Activated T-cell treated with anti-CD3 and anti-CD28 coated beads, Interleukin-2, amount 50 U/mL, for 48 hours (primary cell): ENCODE measurements around the gene LYAR.

Experiments
- DNase-seq, 2 experiments: peaks; one replicate each; pipeline ENCODE4 v3.0.0-alpha.2; 2020

The LYAR gene

DNA sequence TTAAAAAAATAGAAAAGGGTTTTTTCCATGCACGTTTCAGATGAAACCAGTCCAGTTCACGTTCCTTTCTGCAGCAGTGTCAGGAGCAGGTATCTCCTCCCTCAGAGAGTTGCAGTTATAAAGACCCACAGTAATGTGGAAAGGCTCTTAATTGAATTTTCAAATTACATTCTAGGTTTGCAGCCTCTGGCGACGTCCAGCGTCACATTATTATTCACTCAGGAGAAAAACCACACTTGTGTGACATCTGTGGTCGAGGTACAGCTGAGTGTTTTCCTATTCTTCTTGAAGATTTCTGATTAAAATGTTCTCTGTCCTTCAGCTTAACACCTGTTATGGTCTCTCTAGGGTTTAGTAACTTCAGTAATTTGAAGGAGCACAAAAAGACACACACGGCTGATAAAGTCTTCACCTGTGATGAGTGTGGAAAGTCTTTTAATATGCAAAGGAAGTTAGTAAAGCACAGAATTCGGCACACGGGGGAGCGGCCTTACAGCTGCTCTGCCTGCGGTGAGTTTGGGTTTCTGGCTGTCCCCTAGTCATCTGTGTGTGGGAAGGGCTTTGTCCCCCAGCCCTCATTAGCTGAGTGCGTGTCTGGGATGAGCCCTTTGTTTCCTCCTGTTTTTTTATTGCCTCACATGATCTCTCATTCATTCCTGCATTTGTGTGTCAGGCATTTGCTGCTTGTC lies 25.7 kb upstream of the LYAR start:
- DNase-seq, result no peak

DNA sequence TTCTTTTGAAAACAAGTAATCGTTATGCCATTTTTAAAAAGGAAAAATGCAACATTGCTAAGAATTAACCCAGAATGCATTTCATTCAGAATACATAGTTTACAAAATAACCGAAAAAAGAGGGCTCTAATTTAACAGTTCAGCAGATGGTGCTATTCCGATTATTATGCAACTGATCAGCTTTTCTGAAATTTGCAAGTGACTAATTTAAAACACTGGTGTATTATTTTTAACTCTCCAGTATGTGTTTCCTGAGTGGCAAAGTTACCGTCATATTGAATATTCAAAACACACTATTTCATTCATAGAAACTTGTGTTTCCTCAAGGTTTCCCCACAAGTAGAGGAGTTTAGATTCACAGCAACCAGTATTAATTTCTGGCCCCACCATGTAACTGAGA lies 21.2 kb upstream of the LYAR start:
- DNase-seq, result no peak

DNA sequence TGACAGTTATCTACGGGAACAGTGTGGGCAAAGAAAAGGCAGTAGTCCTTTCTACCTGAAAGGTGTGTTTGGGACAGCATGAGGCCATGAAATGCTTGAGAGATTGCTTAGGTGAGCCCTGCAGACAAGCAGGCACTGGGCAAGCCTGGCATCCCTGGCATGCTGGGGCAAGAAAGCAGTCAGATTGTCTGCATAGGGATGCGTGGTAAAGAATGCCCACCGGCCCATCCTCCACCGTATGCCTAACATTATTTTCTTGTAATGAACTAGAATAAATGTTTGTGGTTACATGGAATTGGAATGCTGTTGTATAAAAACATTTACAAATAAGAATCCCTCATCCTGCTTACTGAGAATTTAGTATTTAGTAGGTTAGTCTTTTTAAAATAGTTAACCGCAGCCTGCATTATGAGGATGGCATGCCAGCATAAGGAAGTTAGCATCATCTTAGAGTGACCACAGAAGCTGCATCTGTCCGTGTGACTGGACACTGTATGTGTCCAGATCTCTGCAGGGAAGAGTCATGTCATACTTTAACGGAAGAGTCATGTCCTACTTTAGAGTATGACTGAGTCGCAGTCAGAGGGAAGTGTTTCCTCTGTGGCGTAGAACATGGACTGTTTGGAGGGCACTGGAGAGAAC lies 19.0 kb upstream of the LYAR start:
- no peak for DNase-seq

DNA sequence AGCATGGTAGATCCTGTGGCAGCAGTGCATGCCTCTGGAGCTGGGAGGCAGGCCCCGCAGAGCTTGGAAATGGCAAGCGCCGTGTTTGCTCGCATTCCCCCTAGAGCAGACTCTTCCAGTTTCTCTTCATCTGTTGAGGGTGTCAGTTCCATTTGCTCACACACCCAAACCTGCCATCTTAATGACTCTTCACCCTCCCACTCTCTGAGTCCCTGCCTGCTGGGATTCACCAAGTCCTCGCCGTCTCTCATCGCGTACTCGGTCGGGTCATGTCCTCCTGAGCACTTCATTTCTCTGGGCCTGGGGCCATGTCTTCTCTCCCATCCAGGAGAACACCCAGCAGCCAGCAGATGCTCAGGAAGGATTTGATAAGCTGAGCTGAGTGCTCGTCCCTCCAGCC lies 17.0 kb upstream of the LYAR start:
- no peak for DNase-seq

DNA sequence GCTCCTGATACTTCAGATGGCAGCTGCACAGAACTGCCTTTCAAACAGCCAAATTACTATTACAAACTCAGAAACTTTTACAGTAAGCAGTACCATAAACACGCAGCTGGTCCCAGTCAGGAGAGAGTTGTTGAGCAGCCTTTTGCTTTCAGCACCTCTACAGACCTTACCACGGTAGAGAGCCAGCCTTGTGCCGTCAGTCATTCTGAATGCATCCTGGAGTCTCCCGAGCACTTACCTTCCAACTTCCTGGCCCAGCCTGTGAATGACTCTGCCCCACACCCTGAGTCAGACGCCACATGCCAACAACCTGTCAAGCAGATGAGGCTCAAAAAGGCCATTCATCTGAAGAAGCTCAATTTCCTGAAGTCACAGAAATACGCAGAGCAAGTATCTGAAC lies 12.5 kb upstream of the LYAR start:
- peak in 1 of 2 experiments; percentile 4 for DNase-seq

DNA sequence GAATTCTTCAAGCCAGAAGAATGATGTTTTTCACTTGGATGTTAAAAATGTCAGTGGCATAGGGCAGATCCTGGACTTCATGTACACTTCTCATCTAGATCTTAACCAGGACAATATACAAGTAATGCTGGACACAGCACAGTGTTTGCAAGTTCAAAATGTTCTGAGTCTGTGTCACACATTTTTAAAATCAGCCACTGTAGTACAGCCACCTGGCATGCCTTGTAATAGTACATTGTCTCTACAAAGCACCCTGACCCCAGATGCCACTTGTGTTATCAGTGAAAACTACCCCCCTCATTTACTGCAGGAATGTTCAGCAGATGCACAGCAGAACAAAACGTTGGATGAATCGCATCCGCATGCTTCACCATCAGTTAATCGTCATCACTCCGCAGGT lies 12.0 kb upstream of the LYAR start:
- peak in 1 of 2 experiments; percentile 5 for DNase-seq

DNA sequence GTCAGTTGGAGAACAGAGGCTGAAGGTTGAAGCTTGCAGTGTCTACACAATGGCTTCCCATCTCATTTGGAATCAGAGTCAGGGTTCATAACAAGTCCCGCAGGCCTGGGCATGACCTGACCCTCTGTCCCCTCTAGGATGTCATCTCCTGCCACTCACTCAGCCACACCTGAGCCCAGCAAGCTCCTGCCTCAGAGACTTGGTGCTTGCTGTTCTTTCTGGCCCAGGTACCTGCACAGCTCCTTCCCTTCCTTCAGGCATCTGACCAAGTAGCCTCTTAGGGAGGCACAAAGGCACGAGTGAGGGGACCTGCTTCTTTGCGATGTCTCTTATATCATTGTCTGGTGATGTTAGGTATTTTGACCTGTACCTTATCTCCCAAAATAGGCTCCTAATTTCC lies 9.1 kb upstream of the LYAR start:
- peak in 1 of 2 experiments; percentile 7 for DNase-seq

DNA sequence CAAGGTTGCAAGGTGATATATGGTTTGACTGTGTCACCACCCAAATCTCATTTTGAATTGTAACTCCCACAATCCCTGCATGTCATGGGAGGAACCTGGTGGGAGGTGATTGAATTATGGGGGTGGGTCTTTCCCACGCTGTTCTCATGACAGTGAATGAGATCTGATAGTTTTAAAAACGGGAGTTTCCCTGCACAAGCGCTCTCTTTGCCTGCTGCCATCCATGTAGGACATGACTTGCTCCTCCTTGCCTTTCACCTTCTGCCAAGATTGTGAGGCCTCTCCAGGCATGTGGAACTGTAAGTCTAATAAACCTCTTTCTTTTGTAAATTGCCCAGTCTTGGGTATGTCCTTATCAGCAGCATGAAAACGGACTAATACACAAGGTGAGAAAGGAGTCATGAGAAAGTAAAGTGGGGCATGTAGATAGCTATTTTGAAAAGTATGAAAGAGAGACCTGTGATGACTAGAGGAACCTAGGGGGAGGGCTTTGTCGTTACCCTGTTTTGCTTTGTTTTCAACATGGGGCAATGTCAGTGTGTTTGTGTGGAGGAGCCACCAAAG lies 6.4 kb upstream of the LYAR start:
- DNase-seq, result no peak

DNA sequence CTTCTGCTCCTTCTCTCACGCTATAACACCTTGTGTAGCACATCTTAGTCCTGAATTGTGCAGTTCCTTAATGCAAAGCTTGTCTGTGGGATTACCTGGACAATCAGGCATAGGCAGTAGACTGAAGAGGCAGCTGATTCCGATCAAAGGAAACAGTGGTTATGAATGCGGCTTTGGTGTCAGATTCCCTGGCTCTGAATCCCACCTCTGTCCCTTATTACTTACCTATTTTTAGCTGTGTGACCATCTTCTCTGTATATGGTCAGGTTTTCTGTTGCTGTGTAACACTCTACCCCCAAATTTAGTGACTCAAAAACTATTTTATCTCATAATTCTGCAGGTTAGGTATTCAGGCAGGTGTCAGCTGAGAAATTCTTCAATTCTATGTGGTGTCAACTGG lies 3.3 kb upstream of the LYAR start:
- DNase-seq, result no peak

DNA sequence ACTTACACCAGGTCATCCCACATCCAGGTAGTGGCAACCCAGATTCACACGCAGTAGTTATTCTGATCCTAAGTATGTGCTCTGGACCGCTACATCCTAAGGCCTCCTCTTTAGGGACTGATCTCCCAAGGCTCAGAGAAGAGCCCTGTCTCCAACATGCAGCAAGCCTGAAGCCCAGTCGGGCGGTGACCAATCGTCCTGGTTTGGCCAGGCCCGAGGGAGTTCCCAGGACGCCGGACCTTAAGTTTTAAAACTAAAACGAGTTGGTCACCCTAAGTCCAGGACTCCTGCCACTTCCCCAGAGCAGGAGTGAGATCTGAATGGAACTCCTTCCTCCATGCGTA lies 385 bp downstream of the LYAR start:
- DNase-seq, result no peak

DNA sequence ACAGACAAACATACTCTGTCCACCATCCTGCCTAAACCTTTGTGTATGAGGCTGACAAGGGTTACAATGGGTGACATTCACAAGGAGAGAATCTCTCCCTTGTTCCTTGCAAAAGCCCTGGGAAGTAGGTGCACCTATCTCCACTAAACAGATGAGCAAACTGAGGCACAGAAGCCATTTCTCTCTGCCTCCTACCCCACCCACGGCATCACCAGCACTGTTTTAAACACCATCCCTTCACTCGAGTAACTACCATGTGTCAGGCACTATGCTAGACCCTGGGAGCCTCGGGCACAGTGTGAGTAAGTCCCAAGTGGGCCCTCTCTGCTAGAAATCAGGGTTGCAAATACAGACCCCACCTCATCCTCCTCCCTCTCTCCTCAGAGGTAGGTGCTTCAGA lies 899 bp downstream of the LYAR start:
- DNase-seq, result no peak

DNA sequence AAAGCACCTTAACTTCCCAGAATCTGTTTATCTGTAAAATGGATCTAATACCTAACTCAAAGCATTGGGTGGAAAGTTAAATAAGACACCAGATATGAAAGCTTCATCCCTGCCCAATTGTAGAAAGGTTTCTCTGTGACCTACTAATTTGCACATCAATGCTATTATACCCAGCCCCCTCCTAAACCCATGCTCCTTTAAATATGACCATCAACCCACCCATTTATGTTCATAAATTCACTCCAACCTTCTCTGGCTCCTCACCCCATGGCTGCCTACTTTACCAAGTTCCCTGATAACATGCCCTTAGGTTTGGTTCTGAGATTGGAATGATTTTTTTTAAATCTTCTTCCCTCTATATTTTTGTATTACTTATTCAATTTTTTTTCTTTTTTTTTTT lies 1.9 kb downstream of the LYAR start:
- DNase-seq, result no peak

DNA sequence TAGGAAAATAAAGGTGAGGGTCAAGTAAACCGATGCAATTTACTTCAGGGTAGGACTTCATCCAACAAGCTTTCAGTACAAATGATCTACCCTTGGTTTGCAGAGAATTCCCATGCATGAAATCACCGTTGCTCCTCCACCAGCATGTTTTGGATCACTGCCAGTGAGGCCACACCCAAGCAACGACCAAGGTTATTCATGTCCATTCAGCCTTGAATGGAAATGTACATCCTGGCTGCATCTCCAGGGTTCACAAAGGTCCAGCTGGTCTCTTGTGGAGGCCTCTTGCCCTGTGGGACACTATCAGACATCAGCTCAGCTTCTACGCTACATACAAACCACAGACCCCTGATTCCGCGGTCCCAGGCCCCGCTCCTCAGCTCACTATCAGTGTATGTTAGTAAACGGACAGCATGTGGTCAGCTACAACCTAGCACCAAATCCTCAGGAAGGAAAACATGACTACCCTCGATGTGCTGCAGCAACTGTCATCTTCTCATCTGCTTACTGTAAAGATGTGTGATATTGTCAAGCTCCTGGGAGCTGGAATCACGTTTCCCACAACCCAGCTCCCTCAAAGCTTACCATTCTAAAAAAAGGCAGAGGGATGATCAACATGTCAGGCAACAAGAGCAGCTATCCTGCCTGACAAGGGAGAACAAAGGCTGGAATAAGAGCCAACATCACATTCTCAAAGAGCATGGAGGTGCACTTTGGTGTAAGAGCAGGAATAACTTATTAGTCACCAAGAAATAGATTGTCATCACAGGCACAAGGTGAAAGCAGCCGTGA lies 4.9 kb downstream of the LYAR start:
- DNase-seq, result no peak

DNA sequence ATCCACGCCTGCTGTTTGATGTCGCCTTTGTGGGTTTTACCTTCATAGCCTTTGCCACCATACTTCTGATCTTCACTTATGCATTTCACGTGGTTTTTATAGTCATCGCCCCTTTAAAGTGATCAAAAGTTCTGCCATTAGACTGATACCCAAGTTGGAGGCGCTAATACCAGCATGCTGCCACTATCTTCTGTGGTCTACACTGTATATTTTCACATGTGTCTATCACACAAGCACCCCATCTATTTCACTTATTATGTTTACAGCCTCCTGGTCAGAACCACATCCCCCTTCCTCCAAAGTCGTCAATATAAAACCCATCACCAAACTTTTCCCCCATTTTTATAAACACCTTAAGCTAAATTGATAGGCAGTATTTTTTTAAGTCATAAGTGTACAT lies 8.2 kb downstream of the LYAR start:
- no peak for DNase-seq

DNA sequence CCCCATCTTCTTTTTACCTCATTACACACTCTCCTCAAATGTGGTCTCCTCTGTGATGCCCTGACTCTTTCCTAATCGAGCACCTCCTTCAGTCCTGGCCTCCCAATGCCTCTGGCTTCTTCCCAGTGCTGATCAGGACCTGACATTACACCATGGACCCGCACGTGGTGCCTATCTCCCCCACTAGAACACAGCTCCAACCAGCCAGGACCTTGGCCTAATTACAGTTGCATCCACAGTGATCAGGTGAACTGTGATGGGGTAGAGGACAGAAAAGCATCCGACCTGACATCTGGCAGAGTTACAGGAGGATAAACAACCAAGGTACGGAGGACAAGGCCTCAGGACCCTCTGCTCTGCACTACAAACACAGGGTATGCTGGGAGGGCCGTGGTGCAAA lies 12.4 kb downstream of the LYAR start:
- no peak for DNase-seq

DNA sequence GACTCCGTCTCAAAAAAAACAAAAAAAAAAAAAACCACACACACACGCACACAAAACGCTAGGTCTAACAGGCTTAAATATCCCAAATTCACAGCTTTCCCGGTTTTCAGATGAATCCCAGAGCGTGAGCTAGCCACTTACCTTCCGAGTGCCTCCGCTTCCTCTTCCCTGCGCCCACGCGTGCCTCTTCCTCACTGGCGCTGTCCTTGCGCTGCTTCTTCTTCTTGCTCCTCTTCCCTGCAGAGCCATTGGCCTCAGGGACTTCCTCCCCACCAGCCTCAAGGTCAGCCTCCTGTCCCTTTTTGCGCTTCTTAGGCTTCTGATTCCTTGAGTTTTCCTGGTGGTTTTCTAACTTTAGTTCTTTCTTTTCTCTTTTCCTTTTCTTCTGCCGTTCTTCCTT lies 15.7 kb downstream of the LYAR start:
- DNase-seq, result no peak

DNA sequence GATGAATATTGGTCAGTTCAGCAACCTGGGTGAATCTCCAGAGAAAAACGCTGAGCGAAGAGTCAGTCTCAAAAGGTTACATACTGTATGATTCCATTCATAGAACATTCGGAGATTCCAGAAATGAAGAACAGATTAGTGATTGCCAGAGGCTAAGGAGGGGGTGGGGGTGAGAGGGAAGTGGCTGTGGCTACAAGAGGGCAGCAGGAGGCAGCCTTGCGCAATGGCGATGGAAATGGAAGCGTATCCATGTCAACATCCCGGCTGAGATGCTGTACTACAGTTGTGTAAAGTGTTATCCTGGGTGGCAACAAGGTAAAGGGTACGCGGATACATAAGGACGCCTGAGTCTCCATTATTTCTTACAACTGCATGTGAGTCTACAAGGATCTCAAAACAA lies 18.0 kb downstream of the LYAR start:
- DNase-seq, result no peak

DNA sequence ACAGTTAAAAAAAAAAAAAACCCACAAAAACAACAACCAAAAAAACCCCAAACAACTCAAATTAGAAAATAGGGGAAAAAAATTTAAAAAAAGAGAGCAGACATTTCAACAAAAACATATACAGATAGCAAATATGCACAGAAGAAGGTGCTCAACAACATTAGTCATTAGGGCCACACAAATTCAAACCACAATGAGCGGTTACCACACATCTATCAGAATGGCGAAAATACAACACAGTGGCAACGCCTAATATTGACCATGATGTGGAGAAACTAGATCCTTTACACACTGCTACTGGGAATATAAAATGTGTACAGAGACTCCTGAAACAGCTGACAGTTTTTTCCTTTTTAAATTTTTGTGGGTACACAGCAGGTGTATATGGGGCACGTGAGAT lies 19.4 kb downstream of the LYAR start:
- DNase-seq, result no peak

DNA sequence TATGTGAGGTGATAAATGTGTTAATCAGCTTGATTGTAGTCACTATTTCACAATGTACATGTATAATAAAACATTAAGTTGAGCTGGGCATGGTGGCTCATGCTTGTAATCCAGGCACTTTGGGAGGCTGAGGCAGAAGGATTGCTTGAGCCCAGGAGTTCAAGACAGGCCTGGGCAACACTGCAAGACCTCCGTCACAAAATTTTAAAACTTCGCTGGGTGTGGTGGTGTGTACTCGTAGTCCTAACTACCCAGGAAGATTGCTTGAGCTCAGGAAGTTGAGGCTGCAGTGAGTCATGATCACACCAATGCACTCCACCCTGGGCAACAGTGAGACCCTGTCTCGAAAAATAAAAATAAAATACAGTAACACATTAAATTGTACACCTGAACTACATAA lies 20.1 kb downstream of the LYAR start:
- no peak for DNase-seq

DNA sequence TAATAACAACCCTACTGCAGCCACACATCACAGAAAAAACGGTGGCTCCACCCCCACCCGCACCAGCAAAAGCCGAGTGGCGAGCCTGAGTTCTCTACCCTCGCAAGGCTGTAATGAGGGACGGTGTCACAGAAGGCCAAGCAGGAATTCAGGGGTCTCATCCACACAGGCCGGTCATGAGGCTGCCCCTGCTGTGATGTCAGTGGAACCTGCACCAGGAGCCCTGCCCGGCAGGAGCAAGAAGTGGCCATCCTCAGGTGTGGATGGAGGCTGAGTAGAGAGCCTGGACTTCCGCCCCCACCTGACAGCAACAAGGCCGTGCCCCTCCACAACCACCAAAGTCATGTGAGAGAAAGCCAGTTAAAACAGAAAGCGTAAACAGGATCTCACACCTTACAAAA lies 20.6 kb downstream of the LYAR start:
- no peak for DNase-seq

DNA sequence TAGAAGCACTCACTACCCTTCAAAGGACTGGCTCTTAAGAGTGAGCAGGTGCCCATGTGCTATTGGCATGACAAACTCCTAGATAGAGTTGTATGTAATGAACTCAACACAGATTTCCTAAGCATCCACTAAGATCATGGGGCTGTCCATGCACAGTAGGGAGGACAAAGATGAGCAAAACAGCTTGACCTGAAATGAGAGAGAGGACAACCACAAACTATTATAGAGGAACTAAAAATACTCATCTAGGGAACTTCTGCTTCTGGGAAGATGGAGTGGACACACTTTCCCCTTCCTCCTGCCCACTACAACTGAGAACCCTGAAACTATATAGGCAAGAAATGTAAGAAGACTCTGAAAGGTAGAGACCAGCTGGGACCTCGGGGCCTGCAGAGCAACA lies 21.2 kb downstream of the LYAR start:
- no peak for DNase-seq

DNA sequence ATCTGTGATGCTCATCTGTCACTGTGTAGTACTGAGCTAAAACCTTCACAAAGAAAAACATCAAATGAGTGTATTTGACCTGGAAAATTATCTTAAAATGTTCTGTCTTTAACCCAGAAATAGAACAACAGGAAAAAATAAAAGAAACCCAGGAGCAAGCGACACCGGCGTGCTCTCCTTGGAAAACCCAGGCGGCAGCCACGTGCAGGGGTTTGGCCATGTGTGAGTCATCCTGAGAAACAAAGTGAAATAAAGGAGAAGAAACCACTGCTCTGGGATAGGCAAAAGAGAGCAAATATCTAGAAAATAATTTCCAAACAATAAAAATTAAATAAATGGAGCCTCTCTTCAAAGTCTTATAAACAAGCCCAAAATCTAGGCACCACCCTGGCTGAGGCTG lies 22.0 kb downstream of the LYAR start:
- no peak for DNase-seq

DNA sequence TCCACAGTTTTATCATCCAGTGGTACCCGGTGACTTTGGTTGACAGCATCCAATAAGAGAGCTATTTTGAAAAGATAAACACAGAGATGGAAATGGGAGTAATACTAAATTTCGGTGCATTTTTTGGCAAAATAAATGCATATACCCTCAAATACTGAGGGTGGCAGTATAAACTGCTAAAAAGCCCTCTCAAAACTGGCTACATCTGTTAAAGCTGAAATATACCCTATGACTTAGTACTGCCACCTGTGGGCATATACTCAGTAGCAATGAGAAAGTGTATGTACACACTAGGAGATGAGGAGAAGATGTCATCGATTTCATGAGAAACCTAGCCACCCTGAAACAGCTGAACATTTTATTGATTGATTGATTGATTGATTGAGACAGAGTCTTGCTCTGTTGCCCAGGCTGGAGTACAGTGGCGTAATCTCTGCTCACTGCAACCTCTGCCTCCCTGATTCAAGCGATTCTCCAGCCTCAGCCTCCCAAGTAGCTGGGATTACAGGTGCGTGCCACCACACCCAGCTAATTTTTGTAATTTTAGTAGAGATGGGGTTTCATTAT lies 29.7 kb downstream of the LYAR start:
- DNase-seq, result no peak
